GM18951 (cell line): Measurements from ENCODE around the gene LTV1.
"Not testable (repeated sequence)": the region's sequence is repeated elsewhere in the genome, so short reads cannot be mapped to it uniquely, and the experiment has no call there.

Source experiments
- POLR2A ChIP-seq: IDR thresholded peaks from 4 replicates; pipeline ENCODE4 v1.6.1; 2011; ENCODE audit warnings: mild to moderate bottlenecking; ENCODE audit not compliant: insufficient read length, insufficient read depth; ENCODE audit errors: extremely low read depth
- in situ Hi-C: fragments of 300-500 bp; cut with MboI; formaldehyde crosslinking; loops from one replicate; pipeline ENCODE4 v1.12.0; 2022; ENCODE audit warnings: low sequenced_read_pairs, mixed read lengths, inconsistent platforms; ENCODE audit not compliant: unreplicated experiment

LTV1 gene

GRCh38 chr6:143842902-143843676 is at the start of gene LTV1:
TSS of gene LTV1 (plus strand) at chr6:143843338. CDS start at chr6:143843478, 140 bp downstream.
- peak; percentile 88 for TF ChIP-seq POLR2A
- in situ Hi-C loops: no loop called here

GRCh38 chr6:143796551-143796950 is 46.6 kb upstream of the LTV1 start:
- in situ Hi-C loops: not testable (repeated sequence)

- in situ Hi-C loops: not testable (repeated sequence)
Measured at GRCh38 chr6:143798487-143798886, 44.7 kb upstream of the LTV1 start.

GRCh38 chr6:143802833-143803565 is 40.1 kb upstream of the LTV1 start:
- no peak for TF ChIP-seq POLR2A
- in situ Hi-C loops: no loop called here

- TF ChIP-seq POLR2A: no peak
- in situ Hi-C loops: no loop called here
Measured at GRCh38 chr6:143803769-143804568, 39.2 kb upstream of the LTV1 start.

GRCh38 chr6:143804835-143805239 is 38.3 kb upstream of the LTV1 start:
- in situ Hi-C loops: no loop called here
- TF ChIP-seq POLR2A: no peak

- in situ Hi-C loops: no loop called here
- no peak for TF ChIP-seq POLR2A
Measured at GRCh38 chr6:143806282-143807102, 36.6 kb upstream of the LTV1 start.

- TF ChIP-seq POLR2A: no peak
- in situ Hi-C loops: no loop called here
Measured at GRCh38 chr6:143807103-143807772, 35.9 kb upstream of the LTV1 start.

- in situ Hi-C loops: no loop called here
- TF ChIP-seq POLR2A: no peak
Measured at GRCh38 chr6:143810745-143811144, 32.4 kb upstream of the LTV1 start.

- in situ Hi-C loops: no loop called here
- no peak for TF ChIP-seq POLR2A
Measured at GRCh38 chr6:143811501-143812157, 31.5 kb upstream of the LTV1 start.

- no peak for TF ChIP-seq POLR2A
- in situ Hi-C loops: no loop called here
Measured at GRCh38 chr6:143817621-143818020, 25.5 kb upstream of the LTV1 start.

GRCh38 chr6:143821359-143821758 is 21.8 kb upstream of the LTV1 start:
- in situ Hi-C loops: no loop called here
- no peak for TF ChIP-seq POLR2A
